PFSK-1 (cell line): ENCODE data around the gene PARD6B.

Experiments
- REST ChIP-seq, 2 experiments: IDR thresholded peaks; 2 replicates each; pipeline versions ENCODE4 v1.6.1 to v1.8.0; 2011 to 2012; ENCODE audit warnings: low read depth in 2 of 2, low read length in 2 of 2, control low read depth in 1 of 2, inconsistent platforms in 1 of 2, mild to moderate bottlenecking in 1 of 2, moderate library complexity in 1 of 2; ENCODE audit not compliant: insufficient read depth in 1 of 2
- SIN3A ChIP-seq: IDR thresholded peaks from 2 replicates; pipeline ENCODE4 v1.6.1; 2012; ENCODE audit warnings: mild to moderate bottlenecking, low read length, moderate library complexity, borderline replicate concordance; ENCODE audit not compliant: insufficient read depth
- TAF1 ChIP-seq: IDR thresholded peaks from 2 replicates; pipeline ENCODE4 v1.6.1; 2012; ENCODE audit warnings: low read length, control low read depth, borderline replicate concordance; ENCODE audit not compliant: insufficient read depth

- TF ChIP-seq SIN3A (no peak), TAF1 (no peak), REST (IDR thresholded peaks at IDR 0.05; ENCODE audit: insufficient read depth in 1 of 2, low read depth in 2 of 2, low read length in 2 of 2) (no peak)
Measured at GRCh38 chr20:50691573-50692551, 39.5 kb upstream of the PARD6B start.
